ENCODE measurements around the gene DPYD.

DNA sequence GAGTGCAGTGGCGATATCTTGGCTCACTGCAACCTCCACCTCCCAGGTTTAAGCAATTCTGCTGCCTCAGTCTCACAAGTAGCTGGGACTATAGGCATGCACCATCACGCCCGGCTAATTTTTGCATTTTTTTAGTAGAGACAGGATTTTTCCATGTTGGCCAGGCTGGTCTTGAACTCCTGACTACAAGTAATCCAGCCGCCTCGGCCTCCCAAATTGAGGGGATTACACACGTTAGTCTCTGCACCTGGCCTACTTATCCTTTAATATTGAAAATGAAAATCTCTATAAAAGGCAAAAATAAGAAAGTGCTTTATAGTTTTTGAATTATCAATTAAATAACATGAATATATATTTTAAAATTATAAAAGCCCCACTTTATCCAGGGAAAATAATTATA, 190.6 kb downstream of the DPYD start:
- TF ChIP-seq E2F4 (CRISPR knock-in tag; IDR thresholded peaks at IDR 0.05; ENCODE audit: borderline replicate concordance, low read depth) (no peak), NR1H2 (CRISPR knock-in tag; IDR thresholded peaks at IDR 0.05) (no peak), RELA (CRISPR knock-in tag; IDR thresholded peaks at IDR 0.05; ENCODE audit: borderline replicate concordance) (no peak), FOXJ3 (CRISPR knock-in tag; IDR thresholded peaks at IDR 0.05; ENCODE audit: borderline replicate concordance) (no peak), SP1 (CRISPR knock-in tag; conservative IDR thresholded peaks at IDR 0.05) (no peak), NR2C2 (CRISPR knock-in tag; IDR thresholded peaks at IDR 0.05) (no peak), USF2 (CRISPR knock-in tag; IDR thresholded peaks at IDR 0.05) (no peak), ZNF263 (CRISPR knock-in tag; IDR thresholded peaks at IDR 0.05; ENCODE audit: low read depth) (no peak), CREB1 (CRISPR knock-in tag; IDR thresholded peaks at IDR 0.05) (no peak), JUN (CRISPR knock-in tag; IDR thresholded peaks at IDR 0.05) (no peak), MAX (CRISPR knock-in tag; IDR thresholded peaks at IDR 0.05) (no peak), TCF7 (CRISPR knock-in tag; IDR thresholded peaks at IDR 0.05; ENCODE audit: low read depth) (no peak)
- TF ChIP-seq, protein P1, sequence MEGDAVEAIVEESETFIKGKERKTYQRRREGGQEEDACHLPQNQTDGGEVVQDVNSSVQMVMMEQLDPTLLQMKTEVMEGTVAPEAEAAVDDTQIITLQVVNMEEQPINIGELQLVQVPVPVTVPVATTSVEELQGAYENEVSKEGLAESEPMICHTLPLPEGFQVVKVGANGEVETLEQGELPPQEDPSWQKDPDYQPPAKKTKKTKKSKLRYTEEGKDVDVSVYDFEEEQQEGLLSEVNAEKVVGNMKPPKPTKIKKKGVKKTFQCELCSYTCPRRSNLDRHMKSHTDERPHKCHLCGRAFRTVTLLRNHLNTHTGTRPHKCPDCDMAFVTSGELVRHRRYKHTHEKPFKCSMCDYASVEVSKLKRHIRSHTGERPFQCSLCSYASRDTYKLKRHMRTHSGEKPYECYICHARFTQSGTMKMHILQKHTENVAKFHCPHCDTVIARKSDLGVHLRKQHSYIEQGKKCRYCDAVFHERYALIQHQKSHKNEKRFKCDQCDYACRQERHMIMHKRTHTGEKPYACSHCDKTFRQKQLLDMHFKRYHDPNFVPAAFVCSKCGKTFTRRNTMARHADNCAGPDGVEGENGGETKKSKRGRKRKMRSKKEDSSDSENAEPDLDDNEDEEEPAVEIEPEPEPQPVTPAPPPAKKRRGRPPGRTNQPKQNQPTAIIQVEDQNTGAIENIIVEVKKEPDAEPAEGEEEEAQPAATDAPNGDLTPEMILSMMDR (IDR thresholded peaks at IDR 0.05), result no peak

Measured in WTC11 (cell line).